HL-60 (cell line): ENCODE measurements around the gene CDH15.

Experiments
- GABPA ChIP-seq: IDR thresholded peaks from 2 replicates; pipeline ENCODE4 v1.6.1; 2012; ENCODE audit warnings: low read depth
- POLR2AphosphoS5 ChIP-seq: IDR thresholded peaks from 2 replicates; pipeline ENCODE4 v1.6.1; 2012; ENCODE audit warnings: low read depth
- SPI1 ChIP-seq: IDR thresholded peaks from 2 replicates; pipeline ENCODE4 v1.6.1; 2012; ENCODE audit warnings: low read depth, mild to moderate bottlenecking, borderline replicate concordance
- TF ChIP-seq, protein P1 (sequence below): IDR thresholded peaks from one replicate; pipeline ENCODE4 v1.5.1; 2011; ENCODE audit warnings: low read length, control low read depth, inconsistent platforms; ENCODE audit not compliant: insufficient read depth
- TF ChIP-seq, protein P2 (sequence below): IDR thresholded peaks from 2 replicates; pipeline ENCODE4 v1.6.1; 2012; ENCODE audit warnings: low read depth; ENCODE audit not compliant: insufficient replicate concordance

DNA sequence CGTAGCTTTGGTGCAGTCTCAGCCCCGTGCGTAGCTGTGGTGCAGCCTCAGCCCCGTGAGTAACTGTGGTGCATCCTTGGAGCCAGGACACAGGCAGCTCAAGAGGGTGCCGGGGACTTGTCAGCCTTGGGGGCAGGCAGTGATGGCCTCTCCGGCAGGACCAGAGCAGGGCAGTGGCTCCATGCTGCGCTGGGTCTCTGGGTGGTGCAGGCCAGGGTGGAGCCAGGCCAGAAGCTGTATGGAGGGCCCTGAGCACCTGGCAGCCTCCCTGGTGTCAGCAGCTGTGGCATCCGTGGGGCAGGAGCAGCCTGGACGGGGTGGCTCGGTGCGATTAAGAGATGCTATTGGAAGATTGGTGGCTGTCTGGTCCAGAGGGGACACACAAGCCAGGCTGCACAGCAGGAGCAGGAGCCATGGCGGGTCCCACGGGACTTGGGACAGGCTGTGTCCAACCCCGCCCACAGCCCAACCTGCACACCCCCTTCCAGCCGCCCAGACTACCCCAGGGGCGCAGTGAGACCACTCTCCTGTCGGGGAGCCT is 28.3 kb upstream of the CDH15 start:
- TF ChIP-seq, protein P1, sequence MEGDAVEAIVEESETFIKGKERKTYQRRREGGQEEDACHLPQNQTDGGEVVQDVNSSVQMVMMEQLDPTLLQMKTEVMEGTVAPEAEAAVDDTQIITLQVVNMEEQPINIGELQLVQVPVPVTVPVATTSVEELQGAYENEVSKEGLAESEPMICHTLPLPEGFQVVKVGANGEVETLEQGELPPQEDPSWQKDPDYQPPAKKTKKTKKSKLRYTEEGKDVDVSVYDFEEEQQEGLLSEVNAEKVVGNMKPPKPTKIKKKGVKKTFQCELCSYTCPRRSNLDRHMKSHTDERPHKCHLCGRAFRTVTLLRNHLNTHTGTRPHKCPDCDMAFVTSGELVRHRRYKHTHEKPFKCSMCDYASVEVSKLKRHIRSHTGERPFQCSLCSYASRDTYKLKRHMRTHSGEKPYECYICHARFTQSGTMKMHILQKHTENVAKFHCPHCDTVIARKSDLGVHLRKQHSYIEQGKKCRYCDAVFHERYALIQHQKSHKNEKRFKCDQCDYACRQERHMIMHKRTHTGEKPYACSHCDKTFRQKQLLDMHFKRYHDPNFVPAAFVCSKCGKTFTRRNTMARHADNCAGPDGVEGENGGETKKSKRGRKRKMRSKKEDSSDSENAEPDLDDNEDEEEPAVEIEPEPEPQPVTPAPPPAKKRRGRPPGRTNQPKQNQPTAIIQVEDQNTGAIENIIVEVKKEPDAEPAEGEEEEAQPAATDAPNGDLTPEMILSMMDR: no peak
- TF ChIP-seq GABPA (no peak), POLR2AphosphoS5 (no peak), SPI1 (no peak)
- TF ChIP-seq, protein P2, sequence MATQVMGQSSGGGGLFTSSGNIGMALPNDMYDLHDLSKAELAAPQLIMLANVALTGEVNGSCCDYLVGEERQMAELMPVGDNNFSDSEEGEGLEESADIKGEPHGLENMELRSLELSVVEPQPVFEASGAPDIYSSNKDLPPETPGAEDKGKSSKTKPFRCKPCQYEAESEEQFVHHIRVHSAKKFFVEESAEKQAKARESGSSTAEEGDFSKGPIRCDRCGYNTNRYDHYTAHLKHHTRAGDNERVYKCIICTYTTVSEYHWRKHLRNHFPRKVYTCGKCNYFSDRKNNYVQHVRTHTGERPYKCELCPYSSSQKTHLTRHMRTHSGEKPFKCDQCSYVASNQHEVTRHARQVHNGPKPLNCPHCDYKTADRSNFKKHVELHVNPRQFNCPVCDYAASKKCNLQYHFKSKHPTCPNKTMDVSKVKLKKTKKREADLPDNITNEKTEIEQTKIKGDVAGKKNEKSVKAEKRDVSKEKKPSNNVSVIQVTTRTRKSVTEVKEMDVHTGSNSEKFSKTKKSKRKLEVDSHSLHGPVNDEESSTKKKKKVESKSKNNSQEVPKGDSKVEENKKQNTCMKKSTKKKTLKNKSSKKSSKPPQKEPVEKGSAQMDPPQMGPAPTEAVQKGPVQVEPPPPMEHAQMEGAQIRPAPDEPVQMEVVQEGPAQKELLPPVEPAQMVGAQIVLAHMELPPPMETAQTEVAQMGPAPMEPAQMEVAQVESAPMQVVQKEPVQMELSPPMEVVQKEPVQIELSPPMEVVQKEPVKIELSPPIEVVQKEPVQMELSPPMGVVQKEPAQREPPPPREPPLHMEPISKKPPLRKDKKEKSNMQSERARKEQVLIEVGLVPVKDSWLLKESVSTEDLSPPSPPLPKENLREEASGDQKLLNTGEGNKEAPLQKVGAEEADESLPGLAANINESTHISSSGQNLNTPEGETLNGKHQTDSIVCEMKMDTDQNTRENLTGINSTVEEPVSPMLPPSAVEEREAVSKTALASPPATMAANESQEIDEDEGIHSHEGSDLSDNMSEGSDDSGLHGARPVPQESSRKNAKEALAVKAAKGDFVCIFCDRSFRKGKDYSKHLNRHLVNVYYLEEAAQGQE: no peak
